Measurements from ENCODE around the gene XDH. TPM values are rescaled to one million over a fixed set of nuclear protein-coding genes. Genes with fewer than 3 reads are reported as not detected.

XDH gene
- total RNA-seq, 1 donor from 2014 or later = not detected

- Mint-ChIP-seq H3K4me1 (peaks cover 49% of the 10 kb centered on the region), H3K27me3 (peaks cover 13% of the 10 kb centered on the region), H3K36me3 (ENCODE audit: low read depth) (no peaks in the 10 kb centered on the region), H3K4me3 (peak overlapping the region; percentile 67), H3K27ac (peak overlapping the region; percentile 82), H3K9me3 (no peaks in the 10 kb centered on the region)
- intact Hi-C loops (cut with micrococcal nuclease) = loop anchor here (1.0 to 5.0 kb wide), 5 partner anchors 27 to 1177 kb away; partner anchors contain the start of gene YPEL5
- DNase-seq = no peak
Observed at GRCh38 chr2:31324016-31324633, 90.4 kb downstream of the XDH start.

DNA sequence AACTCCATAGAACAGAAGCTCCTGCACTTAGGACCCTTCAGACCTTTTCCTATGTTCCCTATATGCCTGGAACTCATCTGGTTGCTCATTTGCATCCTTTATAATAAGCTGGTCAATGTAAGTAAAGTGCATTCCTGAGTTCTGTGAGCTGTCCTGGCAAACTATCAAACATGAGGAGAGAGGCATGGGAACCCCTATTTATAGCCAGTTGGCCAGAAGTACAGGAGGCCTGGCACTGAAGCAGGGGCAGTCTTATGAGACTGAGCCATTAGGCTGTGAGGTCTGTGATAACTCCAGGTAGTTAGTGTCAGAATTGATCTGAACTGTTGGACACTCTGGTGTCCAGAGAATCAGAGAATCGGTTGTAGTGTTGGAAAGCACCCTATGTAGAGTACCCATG, 92.2 kb downstream of the XDH start:
- H3K27me3 Mint-ChIP-seq = peaks cover 6% of the 10 kb centered on the region
- peak overlapping the region; percentile 1 for H3K4me3 Mint-ChIP-seq
- intact Hi-C loops (cut with micrococcal nuclease) = loop anchor here (5.0 kb wide), 3 partner anchors 985 to 1175 kb away; partner anchors contain the start of gene YPEL5
- H3K4me1 Mint-ChIP-seq = peaks cover 64% of the 10 kb centered on the region
- no peaks in the 10 kb centered on the region for H3K36me3 Mint-ChIP-seq (ENCODE audit: low read depth)
- no peak for DNase-seq
- no peaks in the 10 kb centered on the region for H3K9me3 Mint-ChIP-seq
- H3K27ac Mint-ChIP-seq = peak overlapping the region; percentile 26

GRCh38 chr2:31319406-31320175, 95.0 kb downstream of the XDH start:
- DNase-seq = peak; percentile 80
- intact Hi-C loops (cut with micrococcal nuclease) = loop anchor here (2.0 to 5.0 kb wide), 4 partner anchors 19 to 1172 kb away; partner anchors contain the start of gene YPEL5
- Mint-ChIP-seq H3K27me3 (no peaks in the 10 kb centered on the region), H3K4me1 (peaks cover 62% of the 10 kb centered on the region), H3K9me3 (peaks cover 5% of the 10 kb centered on the region), H3K27ac (peak overlapping the region; percentile 67), H3K36me3 (ENCODE audit: low read depth) (peaks cover 2% of the 10 kb centered on the region), H3K4me3 (peak overlapping the region; percentile 64)

DNA sequence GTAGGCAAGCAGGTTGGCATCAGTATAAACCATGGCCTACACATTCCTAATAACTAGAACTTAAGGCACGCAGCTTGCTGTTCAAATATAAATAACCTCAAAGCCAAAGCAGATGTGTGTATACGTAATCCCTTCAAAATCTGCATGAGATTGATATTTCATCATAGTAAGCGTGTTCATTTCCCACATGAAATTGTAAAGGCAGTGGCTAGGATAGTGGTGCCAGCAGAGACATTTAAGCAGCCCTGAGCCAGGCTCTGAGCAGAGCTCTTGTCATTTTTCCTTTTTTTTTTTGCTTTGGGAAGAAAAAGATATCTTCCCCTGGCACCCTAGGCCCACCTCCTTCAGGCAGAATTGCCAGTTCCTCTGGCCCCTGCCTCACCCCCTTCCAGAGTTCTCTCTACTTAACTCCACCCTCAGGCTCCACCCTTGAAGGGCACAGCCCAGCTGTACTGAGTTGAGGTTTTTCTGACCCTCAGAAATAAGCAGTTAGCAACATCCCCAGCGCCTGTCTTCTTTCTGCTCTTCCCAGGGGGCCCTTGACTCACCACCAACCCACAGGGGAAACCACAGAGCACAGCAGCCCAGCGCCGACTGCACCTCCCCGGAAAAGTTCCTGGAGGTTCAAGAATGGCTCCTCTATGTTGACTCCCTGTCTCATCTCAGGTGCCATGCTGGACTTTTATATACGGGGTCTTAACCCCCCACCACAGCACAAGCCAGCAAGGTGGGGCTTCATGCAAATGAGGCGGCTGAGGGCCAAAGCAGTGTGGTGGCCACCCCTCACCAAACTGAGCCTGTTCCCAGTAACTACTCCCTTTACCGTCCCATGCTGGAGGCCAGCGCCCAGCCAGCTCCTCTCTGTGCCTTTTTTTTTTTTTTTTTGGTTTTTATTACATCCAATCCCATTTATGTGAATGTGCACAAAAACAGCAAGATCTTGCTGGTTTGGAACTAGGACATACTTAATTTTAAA, 95.9 kb downstream of the XDH start:
- H3K4me3 Mint-ChIP-seq = peak overlapping the region; percentile 64
- peaks cover 2% of the 10 kb centered on the region for H3K27me3 Mint-ChIP-seq
- H3K4me1 Mint-ChIP-seq = peaks cover 52% of the 10 kb centered on the region
- peak; percentile 85 for DNase-seq
- peaks cover 5% of the 10 kb centered on the region for H3K9me3 Mint-ChIP-seq
- peak overlapping the region; percentile 67 for H3K27ac Mint-ChIP-seq
- peaks cover 2% of the 10 kb centered on the region for H3K36me3 Mint-ChIP-seq (ENCODE audit: low read depth)
- intact Hi-C loops (cut with micrococcal nuclease) = loop anchor here (2.0 kb wide), 1 partner anchor 18 kb away; no protein-coding TSS in a partner anchor

DNA sequence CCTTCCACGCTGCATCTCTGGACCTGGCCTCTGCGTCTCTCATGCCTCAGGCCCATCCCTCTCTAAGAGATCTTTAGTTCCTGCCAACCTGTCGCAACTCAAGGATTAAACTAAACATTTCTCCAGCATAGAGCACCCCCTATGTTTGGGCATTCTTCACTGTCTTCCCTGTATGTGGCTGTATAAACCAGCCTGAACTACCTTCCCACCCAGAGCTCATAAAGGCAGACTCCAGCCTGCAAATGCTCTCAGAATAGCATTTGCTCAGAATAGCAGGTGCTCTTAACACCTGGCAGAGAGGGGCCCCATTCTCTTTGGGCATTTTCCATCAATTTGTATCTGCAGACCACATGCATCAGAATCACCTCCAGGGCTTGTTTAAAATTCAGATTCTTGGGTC, 97.1 kb downstream of the XDH start:
- intact Hi-C loops (cut with micrococcal nuclease) = no loop called here
- H3K27me3 Mint-ChIP-seq = peaks cover 4% of the 10 kb centered on the region
- peaks cover 40% of the 10 kb centered on the region for H3K4me1 Mint-ChIP-seq
- no peak for DNase-seq
- H3K9me3 Mint-ChIP-seq = peaks cover 5% of the 10 kb centered on the region
- H3K4me3 Mint-ChIP-seq = no peak overlapping the region
- peaks cover 2% of the 10 kb centered on the region for H3K36me3 Mint-ChIP-seq (ENCODE audit: low read depth)
- no peak overlapping the region for H3K27ac Mint-ChIP-seq

DNA sequence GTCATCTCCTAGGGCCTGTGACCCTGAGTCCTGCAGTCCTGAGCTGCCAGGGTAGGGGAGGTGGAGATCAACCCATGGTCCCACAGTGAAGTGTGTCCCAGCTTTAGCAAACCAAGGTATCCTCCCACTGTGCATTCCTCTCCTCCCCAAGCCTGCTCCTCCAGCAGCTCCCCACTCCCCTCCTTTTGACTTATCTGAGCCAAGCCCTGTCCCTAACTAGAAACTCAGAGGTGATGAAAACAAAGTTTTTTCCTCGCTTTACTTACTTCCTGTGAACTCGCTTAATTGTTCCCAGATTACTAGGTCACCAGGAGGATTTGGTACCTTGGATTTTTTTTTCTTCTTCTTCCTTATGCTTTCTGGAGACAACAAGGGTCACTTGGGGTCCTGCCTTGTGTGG, 99.8 kb downstream of the XDH start:
- DNase-seq = no peak
- Mint-ChIP-seq H3K4me1 (peaks cover 28% of the 10 kb centered on the region), H3K36me3 (ENCODE audit: low read depth) (peaks cover 2% of the 10 kb centered on the region), H3K27ac (no peak overlapping the region), H3K27me3 (peaks cover 23% of the 10 kb centered on the region), H3K9me3 (peaks cover 5% of the 10 kb centered on the region), H3K4me3 (no peak overlapping the region)
- intact Hi-C loops (cut with micrococcal nuclease) = no loop called here

DNA sequence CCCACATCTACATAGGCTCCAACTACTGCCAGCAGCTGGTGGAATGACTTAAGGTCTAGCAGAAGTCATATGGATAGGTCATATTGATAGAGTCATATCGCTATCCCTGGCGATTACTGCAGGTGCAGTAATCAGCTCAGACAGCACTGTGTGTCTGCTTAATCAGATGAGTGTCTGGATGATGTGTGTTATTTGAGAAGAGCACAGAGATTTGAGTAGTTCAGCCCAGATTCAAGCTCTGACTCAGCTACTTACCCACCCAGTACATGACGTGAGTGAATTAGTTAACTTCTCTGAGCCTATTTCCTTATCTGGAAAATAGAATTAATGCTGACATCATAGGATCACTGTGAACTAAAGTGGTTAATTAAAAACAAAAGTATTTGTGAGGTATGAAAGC, 101.6 kb downstream of the XDH start:
- peaks cover 39% of the 10 kb centered on the region for H3K27me3 Mint-ChIP-seq
- peaks cover 12% of the 10 kb centered on the region for H3K4me1 Mint-ChIP-seq
- H3K9me3 Mint-ChIP-seq = peaks cover 5% of the 10 kb centered on the region
- intact Hi-C loops (cut with micrococcal nuclease) = no loop called here
- no peak overlapping the region for H3K4me3 Mint-ChIP-seq
- H3K27ac Mint-ChIP-seq = no peak overlapping the region
- H3K36me3 Mint-ChIP-seq (ENCODE audit: low read depth) = peaks cover 2% of the 10 kb centered on the region
- no peak for DNase-seq

GRCh38 chr2:31304816-31305215, 109.7 kb downstream of the XDH start:
- no peaks in the 10 kb centered on the region for H3K4me1 Mint-ChIP-seq
- peaks cover 50% of the 10 kb centered on the region for H3K27me3 Mint-ChIP-seq
- H3K4me3 Mint-ChIP-seq = no peak overlapping the region
- H3K36me3 Mint-ChIP-seq (ENCODE audit: low read depth) = no peaks in the 10 kb centered on the region
- intact Hi-C loops (cut with micrococcal nuclease) = no loop called here
- H3K9me3 Mint-ChIP-seq = peaks cover 7% of the 10 kb centered on the region
- H3K27ac Mint-ChIP-seq = no peak overlapping the region
- no peak for DNase-seq

DNA sequence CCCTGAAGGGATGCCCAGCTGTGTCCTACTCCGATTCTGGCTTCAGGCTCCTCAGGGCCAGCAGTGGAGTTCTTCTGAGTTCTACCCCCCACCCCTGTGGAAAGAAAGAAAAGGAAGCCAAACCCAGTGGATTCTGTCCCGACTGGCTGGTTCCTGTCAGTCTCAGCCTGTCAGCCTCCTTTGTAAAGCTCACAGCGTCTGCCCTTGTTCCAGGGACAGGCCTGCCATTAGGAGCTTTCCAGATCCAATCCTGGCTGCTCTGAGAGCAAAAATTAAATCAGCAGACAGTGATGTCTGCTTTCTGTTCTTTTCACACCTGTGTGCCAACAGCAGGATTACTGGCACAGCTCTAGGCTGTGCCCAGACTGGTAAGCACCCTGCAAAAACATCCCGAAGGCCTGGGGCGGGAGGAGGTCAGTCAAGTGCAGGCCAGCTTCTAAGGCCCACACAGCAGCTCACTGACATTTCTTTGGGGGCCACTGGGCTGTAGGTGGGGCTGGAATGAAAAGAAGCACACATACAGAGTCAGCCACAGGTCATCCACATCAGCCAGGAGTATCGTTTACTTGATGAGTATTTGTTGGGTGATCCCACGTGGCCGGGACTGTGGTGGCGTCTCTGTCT, 111.5 kb downstream of the XDH start:
- H3K9me3 Mint-ChIP-seq = peaks cover 7% of the 10 kb centered on the region
- no peak overlapping the region for H3K4me3 Mint-ChIP-seq
- H3K36me3 Mint-ChIP-seq (ENCODE audit: low read depth) = no peaks in the 10 kb centered on the region
- no peak for DNase-seq
- no peak overlapping the region for H3K27ac Mint-ChIP-seq
- H3K27me3 Mint-ChIP-seq = peaks cover 44% of the 10 kb centered on the region
- no peaks in the 10 kb centered on the region for H3K4me1 Mint-ChIP-seq
- intact Hi-C loops (cut with micrococcal nuclease) = no loop called here

- no peak overlapping the region for H3K27ac Mint-ChIP-seq
- H3K27me3 Mint-ChIP-seq = peaks cover 32% of the 10 kb centered on the region
- H3K4me3 Mint-ChIP-seq = no peak overlapping the region
- peaks cover 3% of the 10 kb centered on the region for H3K4me1 Mint-ChIP-seq
- H3K36me3 Mint-ChIP-seq (ENCODE audit: low read depth) = no peaks in the 10 kb centered on the region
- no peak for DNase-seq
- H3K9me3 Mint-ChIP-seq = no peaks in the 10 kb centered on the region
- intact Hi-C loops (cut with micrococcal nuclease) = loop anchor here (2.0 kb wide), 1 partner anchor 18 kb away; no protein-coding TSS in a partner anchor
Observed at GRCh38 chr2:31300309-31300708, 114.2 kb downstream of the XDH start.

DNA sequence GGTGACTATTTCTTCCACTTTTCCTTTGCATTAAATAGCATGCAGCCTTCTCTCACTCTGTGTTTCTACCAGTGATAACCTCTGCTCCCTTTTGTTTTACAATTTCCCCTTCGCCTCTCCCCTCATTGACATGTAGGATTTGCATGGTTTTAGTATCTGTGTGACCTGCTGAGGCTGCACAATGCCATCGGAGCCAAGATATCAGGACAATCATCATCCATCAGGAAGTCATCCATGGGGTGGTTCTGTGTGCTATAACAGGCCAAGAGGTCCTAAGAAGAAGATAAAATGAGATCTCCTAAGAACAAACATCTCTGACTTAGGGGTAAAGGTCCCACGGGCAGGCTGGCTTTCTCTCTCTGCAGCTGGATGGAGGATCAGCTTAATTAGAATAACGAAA, 115.0 kb downstream of the XDH start:
- intact Hi-C loops (cut with micrococcal nuclease) = no loop called here
- Mint-ChIP-seq H3K27me3 (peaks cover 27% of the 10 kb centered on the region), H3K4me1 (peaks cover 3% of the 10 kb centered on the region), H3K27ac (no peak overlapping the region), H3K9me3 (no peaks in the 10 kb centered on the region), H3K36me3 (ENCODE audit: low read depth) (no peaks in the 10 kb centered on the region), H3K4me3 (no peak overlapping the region)
- DNase-seq = no peak

DNA sequence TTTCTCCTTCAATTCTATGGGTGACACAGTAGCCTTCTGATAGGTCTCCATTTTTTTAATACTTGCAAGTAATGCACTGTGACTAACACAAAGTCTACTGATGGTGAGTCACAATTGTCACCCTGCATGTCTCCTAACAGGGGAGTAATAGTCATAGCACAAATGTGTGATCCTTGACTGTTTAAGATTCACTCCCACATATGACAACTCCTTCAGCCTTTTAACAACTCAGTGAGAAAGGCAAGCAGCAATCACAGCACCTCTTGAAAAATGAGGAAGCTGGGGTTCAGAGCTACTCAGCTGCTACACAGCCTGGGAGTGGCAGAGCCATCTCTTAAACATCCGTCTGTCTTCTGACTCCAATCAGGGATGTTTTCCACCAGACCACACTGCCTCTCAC, 116.8 kb downstream of the XDH start:
- peaks cover 27% of the 10 kb centered on the region for H3K27me3 Mint-ChIP-seq
- DNase-seq = no peak
- H3K9me3 Mint-ChIP-seq = no peaks in the 10 kb centered on the region
- intact Hi-C loops (cut with micrococcal nuclease) = loop anchor here (1.0 kb wide), 1 partner anchor 27 kb away; no protein-coding TSS in a partner anchor
- H3K36me3 Mint-ChIP-seq (ENCODE audit: low read depth) = no peaks in the 10 kb centered on the region
- no peak overlapping the region for H3K4me3 Mint-ChIP-seq
- H3K27ac Mint-ChIP-seq = no peak overlapping the region
- H3K4me1 Mint-ChIP-seq = peaks cover 3% of the 10 kb centered on the region

- DNase-seq = no peak
- Mint-ChIP-seq H3K27me3 (peaks cover 24% of the 10 kb centered on the region), H3K36me3 (ENCODE audit: low read depth) (no peaks in the 10 kb centered on the region), H3K4me3 (no peak overlapping the region), H3K9me3 (no peaks in the 10 kb centered on the region), H3K27ac (no peak overlapping the region), H3K4me1 (peaks cover 3% of the 10 kb centered on the region)
- intact Hi-C loops (cut with micrococcal nuclease) = loop anchor here (1.0 kb wide), 1 partner anchor 28 kb away; no protein-coding TSS in a partner anchor
Observed at GRCh38 chr2:31296641-31297287, 117.8 kb downstream of the XDH start.

All from activated CD4-positive, alpha-beta T cell treated with anti-CD3 and anti-CD28 coated beads, Interleukin-2, amount 10 ng/mL, durations not matched to agents 24 days and 14 days (primary cell).